GM23338 (cell line): ENCODE results near the gene GP5.

Experiments
- CREB1 ChIP-seq: fragments of 250-450 bp; sonication (Bioruptor Pico); IDR thresholded peaks from 2 replicates; pipeline ENCODE4 v1.5.0; 2020; ENCODE audit warnings: low read depth, mild to moderate bottlenecking, moderate library complexity
- CTCF ChIP-seq, 2 experiments: fragments of 200-600 bp in 1 of 2; sonication (generic) in 1 of 2; conservative IDR thresholded peaks; 2 replicates each; pipeline versions ENCODE4 v1.5.1 to v1.6.1; 2016 to 2017; ENCODE audit warnings: antibody characterized with exemption in 2 of 2, low read depth in 2 of 2, mild to moderate bottlenecking in 2 of 2, moderate library complexity in 1 of 2
- ETS1 ChIP-seq: IDR thresholded peaks from 2 replicates; pipeline ENCODE4 v1.6.1; 2016; ENCODE audit warnings: antibody characterized with exemption
- EZH2 ChIP-seq: fragments of 200-600 bp; sonication (generic); IDR thresholded peaks from one replicate; pipeline ENCODE4 v1.8.0; 2017; ENCODE audit warnings: antibody characterized with exemption, mild to moderate bottlenecking, low read depth; ENCODE audit not compliant: unreplicated experiment
- EZH2phosphoT487 ChIP-seq: fragments of 200-600 bp; sonication (generic); IDR thresholded peaks from one replicate; pipeline ENCODE4 v1.8.1; 2018; ENCODE audit warnings: antibody characterized with exemption; ENCODE audit not compliant: unreplicated experiment
- JUNB ChIP-seq: IDR thresholded peaks from one replicate; pipeline ENCODE4 v1.6.1; 2016; ENCODE audit warnings: antibody characterized with exemption; ENCODE audit not compliant: unreplicated experiment
- POLR2AphosphoS5 ChIP-seq: IDR thresholded peaks from 2 replicates; pipeline ENCODE4 v1.6.1; 2016; ENCODE audit warnings: antibody characterized with exemption, low read depth
- REST ChIP-seq: IDR thresholded peaks from one replicate; pipeline ENCODE4 v1.6.1; 2018; ENCODE audit warnings: antibody characterized with exemption; ENCODE audit not compliant: unreplicated experiment
- ZNF114 ChIP-seq: fragments of 250-450 bp; sonication (Bioruptor Pico); IDR thresholded peaks from 2 replicates; pipeline ENCODE4 v1.5.0; 2020; ENCODE audit warnings: mild to moderate bottlenecking, moderate library complexity
- ZNF331 ChIP-seq: fragments of 250-450 bp; sonication (Bioruptor Pico); IDR thresholded peaks from 2 replicates; pipeline ENCODE4 v1.5.0; 2020; ENCODE audit warnings: low read depth, mild to moderate bottlenecking, moderate library complexity
- ZNF462 ChIP-seq: fragments of 250-450 bp; sonication (Bioruptor Pico); IDR thresholded peaks from 2 replicates; pipeline ENCODE4 v1.5.0; 2020; ENCODE audit warnings: mild to moderate bottlenecking, moderate library complexity

- TF ChIP-seq CTCF (conservative IDR thresholded peaks at IDR 0.05; ENCODE audit: low read depth in 2 of 2) (no peak), JUNB (no peak), EZH2 (no peak), REST (no peak), ETS1 (no peak), CREB1 (CRISPR knock-in tag) (no peak), POLR2AphosphoS5 (no peak), EZH2phosphoT487 (no peak), ZNF462 (no peak), ZNF114 (no peak), ZNF331 (CRISPR knock-in tag) (no peak)
Observed at GRCh38 chr3:194346035-194346434, 53.0 kb downstream of the GP5 start.
